ENCODE measurements around the gene GLRA2. TPM values are rescaled to one million over a fixed set of nuclear protein-coding genes. Genes with fewer than 3 reads are reported as not detected.
"Not testable (repeated sequence)": the region's sequence is repeated elsewhere in the genome, so short reads cannot be mapped to it uniquely, and the experiment has no call there.

The GLRA2 gene
- total RNA-seq, 1 experiment from 2014 or later = not detected

DNA sequence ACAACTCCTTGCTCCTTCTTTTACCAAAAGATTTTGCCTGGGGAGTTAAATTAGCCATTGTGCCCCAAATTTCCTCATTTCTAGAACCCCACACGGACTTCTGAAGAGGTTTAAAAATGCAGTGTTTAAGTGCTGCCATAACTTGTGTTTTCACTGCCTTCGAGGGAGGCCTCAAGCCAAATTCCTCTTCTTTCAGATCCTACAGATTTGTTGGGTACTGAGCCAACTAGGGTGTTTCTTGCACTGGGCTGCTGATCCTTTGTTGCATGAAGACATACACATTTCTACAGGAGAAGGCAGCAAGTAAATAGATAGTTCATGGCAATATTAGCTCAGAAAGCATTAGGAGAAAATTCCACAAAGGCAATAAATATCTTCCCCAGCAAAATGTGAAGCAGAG lies 43.8 kb downstream of the GLRA2 start:
- Histone ChIP-seq H3K27me3 (no peaks in the 10 kb centered on the region), H3K36me3 (no peaks in the 10 kb centered on the region), H3K4me3 (no peak overlapping the region), H3K9me3 (no peaks in the 10 kb centered on the region)
- DNase-seq = no peak

GRCh38 chrX:14581081-14581480 lies 51.7 kb downstream of the GLRA2 start:
- Histone ChIP-seq H3K9me3 (no peaks in the 10 kb centered on the region), H3K27me3 (no peaks in the 10 kb centered on the region), H3K36me3 (no peaks in the 10 kb centered on the region), H3K4me3 (no peak overlapping the region)
- DNase-seq = no peak

DNA sequence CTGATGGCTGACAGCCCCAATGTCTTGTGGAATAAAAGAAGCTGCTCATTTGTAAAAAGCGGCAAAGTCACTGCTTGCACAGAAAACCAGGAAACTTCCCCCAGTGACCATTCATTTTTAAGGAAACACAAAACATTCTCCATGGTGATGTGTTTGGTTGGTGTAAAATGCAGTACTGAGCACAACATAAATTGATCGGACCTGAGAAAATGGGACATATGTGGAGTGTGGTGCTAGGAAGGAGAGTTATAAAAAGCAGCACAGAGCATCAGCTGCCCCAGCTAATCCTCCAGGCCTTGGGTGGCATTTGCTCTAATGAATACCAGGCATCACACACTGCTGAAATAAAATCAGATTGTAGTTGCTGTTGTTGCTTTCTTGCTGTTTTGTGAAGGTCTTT lies 55.2 kb downstream of the GLRA2 start:
- H3K36me3 ChIP-seq = no peaks in the 10 kb centered on the region
- no peaks in the 10 kb centered on the region for H3K27me3 ChIP-seq
- H3K9me3 ChIP-seq = no peaks in the 10 kb centered on the region
- H3K4me3 ChIP-seq = no peak overlapping the region
- no peak for DNase-seq

- DNase-seq = no peak
- Histone ChIP-seq H3K36me3 (no peaks in the 10 kb centered on the region), H3K27me3 (no peaks in the 10 kb centered on the region), H3K4me3 (no peak overlapping the region), H3K9me3 (no peaks in the 10 kb centered on the region)
These were observed 60.9 kb downstream of the GLRA2 start for GRCh38 chrX:14590216-14590615.

DNA sequence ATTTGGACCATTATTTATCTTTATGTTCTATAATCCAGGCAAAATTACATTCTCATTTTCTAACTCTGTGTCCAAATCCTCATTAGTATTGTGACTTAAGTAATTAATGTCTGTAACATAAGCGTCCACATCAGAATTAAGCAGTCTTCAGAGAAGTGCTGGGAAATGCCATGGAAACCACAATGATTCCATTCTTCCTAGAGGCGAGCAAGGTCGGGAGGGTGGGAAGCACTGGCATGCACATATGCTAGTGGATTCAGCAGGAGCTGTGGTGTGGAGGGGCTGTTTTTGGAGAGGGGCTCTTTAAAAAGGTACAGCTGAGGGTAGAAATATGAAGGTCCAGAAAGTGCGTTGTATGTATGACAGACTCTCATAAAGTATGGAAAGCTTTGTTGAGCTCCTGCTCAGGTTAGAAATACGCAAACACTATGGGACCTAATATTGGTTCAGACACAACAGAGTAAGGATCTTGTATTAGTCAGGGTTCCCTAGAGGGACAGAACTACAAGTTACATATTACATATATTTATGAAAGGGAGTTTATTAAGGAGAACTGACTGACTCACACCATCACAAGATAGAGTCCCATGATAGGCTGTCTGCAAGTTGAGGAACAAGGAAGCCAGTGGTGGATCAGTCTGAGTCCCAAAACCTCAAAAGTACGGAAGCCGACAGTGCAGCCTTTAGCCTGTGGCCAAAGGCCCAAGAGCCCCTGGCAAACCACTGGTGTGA lies 61.5 kb downstream of the GLRA2 start:
- no peaks in the 10 kb centered on the region for H3K9me3 ChIP-seq
- no peaks in the 10 kb centered on the region for H3K27me3 ChIP-seq
- H3K36me3 ChIP-seq = no peaks in the 10 kb centered on the region
- no peak for DNase-seq
- no peak overlapping the region for H3K4me3 ChIP-seq

- no peak for DNase-seq
- H3K4me3 ChIP-seq = no peak overlapping the region
These were observed 62.6 kb downstream of the GLRA2 start for GRCh38 chrX:14591976-14592375.

GRCh38 chrX:14594521-14594920 lies 65.2 kb downstream of the GLRA2 start:
- no peaks in the 10 kb centered on the region for H3K36me3 ChIP-seq
- DNase-seq = no peak
- no peaks in the 10 kb centered on the region for H3K9me3 ChIP-seq
- no peaks in the 10 kb centered on the region for H3K27me3 ChIP-seq
- H3K4me3 ChIP-seq = no peak overlapping the region

More at GRCh38 chrX:14591976-14592375, 62.6 kb downstream of the GLRA2 start:
- no peaks in the 10 kb centered on the region for H3K27me3 ChIP-seq
- H3K9me3 ChIP-seq = no peaks in the 10 kb centered on the region
- H3K36me3 ChIP-seq = no peaks in the 10 kb centered on the region

DNA sequence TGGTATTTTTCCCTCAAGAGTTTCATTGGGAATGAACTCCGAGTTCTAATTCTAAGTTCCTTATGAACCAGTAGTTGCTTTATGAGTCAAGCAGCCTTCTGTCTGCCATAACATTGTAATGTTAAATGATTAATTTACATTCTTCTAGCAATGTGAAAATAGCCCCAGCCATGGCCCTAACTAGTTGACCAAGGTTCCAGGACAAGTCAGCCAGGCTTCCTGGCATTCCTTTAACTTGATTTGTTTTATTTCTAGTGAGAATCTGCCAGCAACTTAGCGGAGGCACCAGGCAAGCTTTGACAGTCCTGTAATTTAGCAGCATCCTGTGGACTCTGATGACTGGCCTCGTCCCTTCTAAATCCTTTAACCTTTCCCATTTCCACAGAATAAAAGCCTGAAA lies 69.0 kb downstream of the GLRA2 start:
- Histone ChIP-seq H3K27me3 (no peaks in the 10 kb centered on the region), H3K9me3 (no peaks in the 10 kb centered on the region), H3K36me3 (no peaks in the 10 kb centered on the region), H3K4me3 (no peak overlapping the region)
- DNase-seq = no peak

DNA sequence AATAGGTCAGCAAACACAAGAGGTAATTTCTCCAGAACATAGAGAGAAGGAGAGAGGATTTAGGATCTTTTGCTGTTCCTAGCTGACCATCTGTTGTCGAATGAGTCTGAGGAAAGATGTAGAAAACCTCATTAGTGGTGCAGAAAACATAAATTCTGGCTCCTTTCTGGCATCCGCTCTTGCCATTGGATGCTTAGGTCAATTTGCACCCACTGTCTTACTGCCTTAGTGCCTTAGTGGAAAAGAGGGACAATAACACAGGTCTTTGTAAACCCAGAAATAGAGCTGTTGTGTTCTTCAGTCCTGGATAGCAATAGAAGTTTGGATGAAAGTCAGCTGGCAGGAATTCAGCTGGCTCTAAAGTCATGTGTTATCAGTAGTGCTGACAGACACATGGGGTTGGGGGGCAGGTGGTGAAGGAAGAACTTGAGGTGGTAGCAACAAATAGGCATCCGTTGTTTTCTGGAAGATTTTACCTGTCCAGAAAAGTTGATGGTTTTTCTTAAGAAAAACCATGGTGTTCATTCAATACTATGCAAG lies 78.2 kb downstream of the GLRA2 start:
- no peak for DNase-seq
- Histone ChIP-seq H3K27me3 (no peaks in the 10 kb centered on the region), H3K4me3 (no peak overlapping the region), H3K9me3 (no peaks in the 10 kb centered on the region), H3K36me3 (no peaks in the 10 kb centered on the region)

DNA sequence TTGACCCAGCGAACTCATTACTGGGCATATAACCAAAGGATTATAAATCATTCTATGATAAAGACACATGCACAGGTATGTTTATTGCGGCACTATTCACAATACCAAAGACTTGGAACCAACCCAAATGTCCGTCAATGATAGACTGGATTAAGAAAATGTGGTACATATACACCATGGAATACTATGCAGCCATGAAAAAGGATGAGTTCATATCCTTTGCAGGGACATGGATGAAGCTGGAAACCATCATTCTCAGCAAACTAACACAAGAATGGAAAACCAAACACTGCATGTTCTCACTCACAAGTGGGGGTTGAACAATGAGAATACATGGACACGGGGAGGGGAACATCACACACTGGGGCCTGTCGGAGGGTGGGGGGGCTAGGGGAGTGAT lies 83.1 kb downstream of the GLRA2 start:
- H3K4me3 ChIP-seq, H3K27me3 ChIP-seq, H3K36me3 ChIP-seq, H3K9me3 ChIP-seq, DNase-seq: not testable (repeated sequence)

DNA sequence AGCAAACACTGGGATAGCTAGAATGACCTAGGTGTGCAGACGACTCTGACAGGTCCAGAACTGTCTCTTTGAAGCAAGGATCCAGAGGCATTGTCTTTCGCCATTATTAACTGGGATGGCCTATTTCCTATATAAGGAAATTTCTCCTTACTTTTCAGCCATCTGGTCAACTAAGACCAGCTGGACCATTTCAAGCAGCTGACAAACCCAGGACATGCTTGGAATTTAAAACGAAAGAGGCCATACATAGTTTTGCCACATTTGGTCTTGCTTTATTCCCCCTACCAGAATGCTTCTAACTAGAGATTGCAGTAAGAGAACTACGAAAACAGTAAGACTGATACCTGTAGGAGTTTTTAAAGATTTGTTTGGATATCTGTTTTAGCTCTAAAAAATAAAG lies 87.0 kb downstream of the GLRA2 start:
- Histone ChIP-seq H3K9me3 (no peaks in the 10 kb centered on the region), H3K4me3 (no peak overlapping the region), H3K36me3 (no peaks in the 10 kb centered on the region), H3K27me3 (no peaks in the 10 kb centered on the region)
- DNase-seq = no peak

DNA sequence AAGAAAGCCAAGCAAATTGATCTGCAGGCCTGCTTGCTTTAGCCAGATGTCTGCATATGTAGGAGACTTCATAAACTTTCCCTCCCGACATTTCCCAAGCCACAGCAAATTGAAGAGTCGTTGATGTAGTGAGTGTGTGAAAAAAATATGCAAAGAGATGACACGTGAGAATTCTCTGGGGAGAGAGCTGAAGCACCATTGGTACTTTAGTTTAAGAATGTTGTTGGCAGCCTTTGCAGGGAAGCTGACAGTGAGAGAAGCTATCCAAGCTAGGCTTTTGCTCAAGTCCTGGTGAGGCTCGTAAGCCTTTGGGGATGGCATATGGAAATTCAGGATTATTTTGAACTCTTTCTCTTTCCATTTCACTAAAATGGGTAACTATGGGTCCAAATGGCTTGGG lies 87.5 kb downstream of the GLRA2 start:
- H3K4me3 ChIP-seq = no peak overlapping the region
- H3K36me3 ChIP-seq = no peaks in the 10 kb centered on the region
- H3K9me3 ChIP-seq = no peaks in the 10 kb centered on the region
- no peaks in the 10 kb centered on the region for H3K27me3 ChIP-seq
- DNase-seq = no peak

DNA sequence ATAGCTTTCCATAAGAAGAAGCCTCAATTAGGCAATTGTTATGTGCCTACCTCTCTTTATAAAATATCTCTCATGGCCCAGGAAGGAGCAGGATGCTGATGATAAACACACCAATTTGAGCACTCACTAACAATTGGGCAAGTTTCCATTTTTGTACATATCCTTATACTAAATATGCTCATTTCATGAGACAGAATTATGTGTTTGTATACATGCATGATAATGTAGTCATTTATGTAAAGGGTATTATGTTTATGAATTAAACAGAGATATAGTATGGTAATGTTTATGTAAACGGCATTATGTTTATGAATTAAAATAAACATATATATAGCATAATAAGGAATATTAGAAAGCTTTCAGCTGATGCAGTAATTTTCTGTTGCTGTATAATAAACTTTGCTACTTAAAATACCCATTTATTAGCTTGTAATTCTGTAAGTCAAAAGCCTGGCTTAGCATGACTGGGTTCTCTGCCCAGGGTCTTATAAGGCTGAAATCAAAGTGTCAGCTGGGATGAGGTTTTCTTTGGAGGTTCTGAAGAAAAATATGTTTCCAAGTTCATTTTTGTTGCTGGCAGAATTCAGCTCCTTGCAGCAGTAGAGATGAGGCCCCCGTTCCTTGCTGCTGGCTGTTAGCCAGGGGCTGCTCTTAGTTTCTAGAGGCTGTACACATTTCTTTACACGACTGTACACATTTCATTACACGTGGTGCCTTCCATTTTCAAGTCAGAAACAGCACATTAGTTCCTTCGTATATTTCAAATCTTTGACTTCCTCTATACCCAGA lies 89.0 kb downstream of the GLRA2 start:
- Histone ChIP-seq H3K27me3 (no peaks in the 10 kb centered on the region), H3K4me3 (no peak overlapping the region), H3K9me3 (no peaks in the 10 kb centered on the region), H3K36me3 (no peaks in the 10 kb centered on the region)
- no peak for DNase-seq

DNA sequence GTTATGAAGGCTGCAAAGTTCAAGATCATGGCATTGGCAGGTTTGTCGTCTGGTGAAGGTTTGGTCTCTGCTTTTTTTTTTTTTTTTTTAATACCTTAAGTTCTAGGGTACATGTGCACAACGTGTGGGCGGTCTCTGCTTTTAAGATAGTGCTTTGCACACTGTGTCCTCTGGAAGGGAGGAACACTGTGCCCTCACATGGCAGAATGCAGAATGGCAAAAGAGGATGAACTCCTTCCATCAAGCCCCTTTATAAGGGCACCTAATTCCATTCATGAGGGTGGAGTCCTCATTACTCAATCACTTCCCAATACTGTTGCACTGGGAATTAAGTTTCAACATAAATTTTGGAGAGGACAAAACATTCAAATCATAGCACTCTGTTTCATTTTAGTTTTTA lies 101.4 kb downstream of the GLRA2 start:
- no peaks in the 10 kb centered on the region for H3K27me3 ChIP-seq
- H3K9me3 ChIP-seq = no peaks in the 10 kb centered on the region
- H3K36me3 ChIP-seq = no peaks in the 10 kb centered on the region
- H3K4me3 ChIP-seq = no peak overlapping the region
- no peak for DNase-seq

GRCh38 chrX:14641681-14642655 lies 112.6 kb downstream of the GLRA2 start:
- no peaks in the 10 kb centered on the region for H3K36me3 ChIP-seq
- H3K4me3 ChIP-seq = no peak overlapping the region
- H3K9me3 ChIP-seq = no peaks in the 10 kb centered on the region
- no peak for DNase-seq
- H3K27me3 ChIP-seq = no peaks in the 10 kb centered on the region

- Histone ChIP-seq H3K27me3 (no peaks in the 10 kb centered on the region), H3K9me3 (no peaks in the 10 kb centered on the region), H3K4me3 (no peak overlapping the region), H3K36me3 (no peaks in the 10 kb centered on the region)
- no peak for DNase-seq
These were observed 131.6 kb downstream of the GLRA2 start for GRCh38 chrX:14660970-14661369.

DNA sequence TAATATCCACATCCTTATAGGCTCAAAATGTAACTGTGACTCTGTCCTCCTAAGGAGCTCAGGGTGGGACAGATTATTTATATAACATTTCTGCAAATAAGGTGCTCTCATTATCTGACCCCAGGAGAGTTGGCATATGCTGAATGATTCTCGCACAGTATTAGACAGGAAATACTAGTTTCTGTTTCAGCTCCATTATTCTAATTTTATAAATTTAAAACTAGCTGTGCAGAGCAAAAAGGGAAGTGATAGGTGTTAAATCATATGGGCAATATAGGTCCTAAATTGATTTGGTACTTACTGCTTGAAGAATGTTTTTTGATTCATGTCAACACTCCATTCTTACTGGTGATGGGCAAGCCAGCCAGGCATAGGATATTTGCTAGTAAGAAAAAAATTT lies 141.5 kb downstream of the GLRA2 start:
- Histone ChIP-seq H3K36me3 (no peaks in the 10 kb centered on the region), H3K4me3 (no peak overlapping the region), H3K27me3 (no peaks in the 10 kb centered on the region), H3K9me3 (no peaks in the 10 kb centered on the region)
- DNase-seq = no peak

Measured in MG63 (cell line).